Mucosa of rectum (tissue), 2 donors: Measurements from ENCODE around the gene FBLN2.

Experiments
- H3K27ac ChIP-seq, 2 donors: one replicate each; pipeline ENCODE4 v1.7.0; 2013; ENCODE audit warnings: inconsistent platforms in 2 of 2, low read depth in 2 of 2, low read length in 2 of 2
- H3K27me3 ChIP-seq, 2 donors: one replicate each; pipeline ENCODE4 v1.7.0; 2013; ENCODE audit warnings: low read length in 2 of 2; ENCODE audit not compliant: control insufficient read depth in 2 of 2, insufficient read depth in 2 of 2
- H3K36me3 ChIP-seq, 2 donors: one replicate each; pipeline ENCODE4 v1.7.0; 2013; ENCODE audit warnings: low read length in 2 of 2; ENCODE audit not compliant: control insufficient read depth in 2 of 2, insufficient read depth in 2 of 2
- H3K4me1 ChIP-seq, 2 donors: one replicate each; pipeline ENCODE4 v1.7.0; 2013; ENCODE audit warnings: low read length in 2 of 2, mild to moderate bottlenecking in 1 of 2; ENCODE audit not compliant: control insufficient read depth in 2 of 2, insufficient read depth in 2 of 2
- H3K4me3 ChIP-seq, 2 donors: one replicate each; pipeline ENCODE4 v1.7.0; 2013; ENCODE audit warnings: low read length in 2 of 2
- H3K9ac ChIP-seq, 2 donors: one replicate each; pipeline ENCODE4 v1.7.0; 2013; ENCODE audit warnings: low read length in 2 of 2, low read depth in 1 of 2, mild to moderate bottlenecking in 1 of 2
- H3K9me3 ChIP-seq, 2 donors: one replicate each; pipeline ENCODE4 v1.7.0; 2013; ENCODE audit warnings: low read length in 2 of 2; ENCODE audit not compliant: control insufficient read depth in 2 of 2
- donor health status: healthy.
- donor health status: Normal muscosa, but diverticular disease.

The FBLN2 gene

GRCh38 chr3:13590841-13591520 lies 42.1 kb downstream of the FBLN2 start:
- Histone ChIP-seq H3K4me1 (no peaks in the 10 kb centered on the region), H3K9ac (no peak overlapping the region), H3K9me3 (no peaks in the 10 kb centered on the region), H3K36me3 (no peaks in the 10 kb centered on the region), H3K4me3 (no peak overlapping the region), H3K27ac (no peak overlapping the region), H3K27me3 (peaks cover under 1 to 2% of the 10 kb centered on the region in 2 donors)

GRCh38 chr3:13593615-13594014 lies 44.7 kb downstream of the FBLN2 start:
- Histone ChIP-seq H3K9ac (no peak overlapping the region), H3K4me1 (no peaks in the 10 kb centered on the region), H3K27ac (no peak overlapping the region), H3K4me3 (no peak overlapping the region), H3K27me3 (peaks cover 2 to 3% of the 10 kb centered on the region in 2 donors), H3K9me3 (no peaks in the 10 kb centered on the region), H3K36me3 (no peaks in the 10 kb centered on the region)

- Histone ChIP-seq H3K27me3 (peaks cover 2 to 3% of the 10 kb centered on the region in 2 donors), H3K9ac (no peak overlapping the region), H3K9me3 (no peaks in the 10 kb centered on the region), H3K4me1 (no peaks in the 10 kb centered on the region), H3K4me3 (no peak overlapping the region), H3K27ac (no peak overlapping the region), H3K36me3 (no peaks in the 10 kb centered on the region)
Measured at GRCh38 chr3:13594146-13594545, 45.2 kb downstream of the FBLN2 start.

GRCh38 chr3:13594991-13595421 lies 46.1 kb downstream of the FBLN2 start:
- Histone ChIP-seq H3K27me3 (peaks cover 2 to 3% of the 10 kb centered on the region in 2 donors), H3K9me3 (no peaks in the 10 kb centered on the region), H3K4me3 (no peak overlapping the region), H3K9ac (no peak overlapping the region), H3K27ac (no peak overlapping the region), H3K36me3 (no peaks in the 10 kb centered on the region), H3K4me1 (no peaks in the 10 kb centered on the region)

- Histone ChIP-seq H3K4me1 (no peaks in the 10 kb centered on the region), H3K27ac (no peak overlapping the region), H3K4me3 (no peak overlapping the region), H3K9me3 (no peaks in the 10 kb centered on the region), H3K9ac (no peak overlapping the region), H3K27me3 (peaks cover 2 to 3% of the 10 kb centered on the region in 2 donors), H3K36me3 (no peaks in the 10 kb centered on the region)
Measured at GRCh38 chr3:13595485-13595884, 46.6 kb downstream of the FBLN2 start.

- H3K9ac ChIP-seq: no peak overlapping the region
- H3K9me3 ChIP-seq: no peaks in the 10 kb centered on the region
- H3K36me3 ChIP-seq: no peaks in the 10 kb centered on the region
- no peak overlapping the region for H3K27ac ChIP-seq
- H3K4me3 ChIP-seq: no peak overlapping the region
- peaks cover 2 to 3% of the 10 kb centered on the region in 2 donors for H3K27me3 ChIP-seq
- H3K4me1 ChIP-seq: no peaks in the 10 kb centered on the region
Measured at GRCh38 chr3:13596426-13597205, 47.7 kb downstream of the FBLN2 start.

GRCh38 chr3:13597661-13598060 lies 48.7 kb downstream of the FBLN2 start:
- Histone ChIP-seq H3K9ac (no peak overlapping the region), H3K27ac (no peak overlapping the region), H3K27me3 (peaks cover 2 to 3% of the 10 kb centered on the region in 2 donors), H3K9me3 (no peaks in the 10 kb centered on the region), H3K4me3 (no peak overlapping the region), H3K36me3 (no peaks in the 10 kb centered on the region), H3K4me1 (no peaks in the 10 kb centered on the region)

GRCh38 chr3:13598201-13598600 lies 49.3 kb downstream of the FBLN2 start:
- Histone ChIP-seq H3K9me3 (no peaks in the 10 kb centered on the region), H3K4me3 (no peak overlapping the region), H3K36me3 (no peaks in the 10 kb centered on the region), H3K27me3 (peaks cover 2 to 3% of the 10 kb centered on the region in 2 donors), H3K4me1 (no peaks in the 10 kb centered on the region), H3K27ac (no peak overlapping the region), H3K9ac (no peak overlapping the region)

GRCh38 chr3:13598926-13599886 lies 50.3 kb downstream of the FBLN2 start:
- Histone ChIP-seq H3K9ac (no peak overlapping the region), H3K36me3 (no peaks in the 10 kb centered on the region), H3K9me3 (no peaks in the 10 kb centered on the region), H3K27ac (no peak overlapping the region), H3K4me3 (no peak overlapping the region), H3K27me3 (peaks cover 0 to 3% of the 10 kb centered on the region in 2 donors), H3K4me1 (no peaks in the 10 kb centered on the region)
